Measurements from ENCODE around the gene MYO16.

The MYO16 gene

GRCh38 chr13:109114162-109114561 is 484.8 kb downstream of the MYO16 start:
- in situ Hi-C loops (cut with MboI; ENCODE audit: low sequenced_read_pairs), result no loop called here

- in situ Hi-C loops (cut with MboI; ENCODE audit: low sequenced_read_pairs), result no loop called here
These were observed 485.6 kb downstream of the MYO16 start for GRCh38 chr13:109114991-109115390.

- in situ Hi-C loops (cut with MboI; ENCODE audit: low sequenced_read_pairs), result no loop called here
These were observed 489.1 kb downstream of the MYO16 start for GRCh38 chr13:109118521-109118920.

GRCh38 chr13:109119896-109120295 is 490.5 kb downstream of the MYO16 start:
- in situ Hi-C loops (cut with MboI; ENCODE audit: low sequenced_read_pairs), result no loop called here

- in situ Hi-C loops (cut with MboI; ENCODE audit: low sequenced_read_pairs), result no loop called here
These were observed 492.4 kb downstream of the MYO16 start for GRCh38 chr13:109121826-109122225.

- in situ Hi-C loops (cut with MboI; ENCODE audit: low sequenced_read_pairs), result no loop called here
These were observed 494.6 kb downstream of the MYO16 start for GRCh38 chr13:109123971-109124370.

- in situ Hi-C loops (cut with MboI; ENCODE audit: low sequenced_read_pairs), result no loop called here
These were observed 496.8 kb downstream of the MYO16 start for GRCh38 chr13:109126178-109126577.

GRCh38 chr13:109126891-109127641 is 497.7 kb downstream of the MYO16 start:
- in situ Hi-C loops (cut with MboI; ENCODE audit: low sequenced_read_pairs), result no loop called here

GRCh38 chr13:109128121-109128520 is 498.7 kb downstream of the MYO16 start:
- in situ Hi-C loops (cut with MboI; ENCODE audit: low sequenced_read_pairs), result no loop called here

GRCh38 chr13:109130093-109130835 is 500.9 kb downstream of the MYO16 start:
- in situ Hi-C loops (cut with MboI; ENCODE audit: low sequenced_read_pairs), result no loop called here

GRCh38 chr13:109131698-109132257 is 502.4 kb downstream of the MYO16 start:
- in situ Hi-C loops (cut with MboI; ENCODE audit: low sequenced_read_pairs), result no loop called here

- in situ Hi-C loops (cut with MboI; ENCODE audit: low sequenced_read_pairs), result no loop called here
These were observed 505.6 kb downstream of the MYO16 start for GRCh38 chr13:109135018-109135417.

GRCh38 chr13:109136873-109137272 is 507.5 kb downstream of the MYO16 start:
- in situ Hi-C loops (cut with MboI; ENCODE audit: low sequenced_read_pairs), result no loop called here

GRCh38 chr13:109139346-109139745 is 509.9 kb downstream of the MYO16 start:
- in situ Hi-C loops (cut with MboI; ENCODE audit: low sequenced_read_pairs), result no loop called here

- in situ Hi-C loops (cut with MboI; ENCODE audit: low sequenced_read_pairs), result no loop called here
These were observed 510.6 kb downstream of the MYO16 start for GRCh38 chr13:109140054-109140453.

GRCh38 chr13:109140479-109141349 is 511.3 kb downstream of the MYO16 start:
- in situ Hi-C loops (cut with MboI; ENCODE audit: low sequenced_read_pairs), result no loop called here

- in situ Hi-C loops (cut with MboI; ENCODE audit: low sequenced_read_pairs), result no loop called here
These were observed 512.3 kb downstream of the MYO16 start for GRCh38 chr13:109141706-109142105.

GRCh38 chr13:109144693-109145437 is 515.5 kb downstream of the MYO16 start:
- in situ Hi-C loops (cut with MboI; ENCODE audit: low sequenced_read_pairs), result no loop called here

GRCh38 chr13:109145631-109146030 is 516.2 kb downstream of the MYO16 start:
- in situ Hi-C loops (cut with MboI; ENCODE audit: low sequenced_read_pairs), result no loop called here

- in situ Hi-C loops (cut with MboI; ENCODE audit: low sequenced_read_pairs), result no loop called here
These were observed 517.0 kb downstream of the MYO16 start for GRCh38 chr13:109146393-109146792.

All from hTERT RPE-1 (cell line).